ENCODE results near the gene MAP3K1.
A peak's percentile ranks its signal among the peaks of the same experiment; 100 is the strongest.
"Not testable (repeated sequence)": the region's sequence is repeated elsewhere in the genome, so short reads cannot be mapped to it uniquely, and the experiment has no call there.

The MAP3K1 gene

DNA sequence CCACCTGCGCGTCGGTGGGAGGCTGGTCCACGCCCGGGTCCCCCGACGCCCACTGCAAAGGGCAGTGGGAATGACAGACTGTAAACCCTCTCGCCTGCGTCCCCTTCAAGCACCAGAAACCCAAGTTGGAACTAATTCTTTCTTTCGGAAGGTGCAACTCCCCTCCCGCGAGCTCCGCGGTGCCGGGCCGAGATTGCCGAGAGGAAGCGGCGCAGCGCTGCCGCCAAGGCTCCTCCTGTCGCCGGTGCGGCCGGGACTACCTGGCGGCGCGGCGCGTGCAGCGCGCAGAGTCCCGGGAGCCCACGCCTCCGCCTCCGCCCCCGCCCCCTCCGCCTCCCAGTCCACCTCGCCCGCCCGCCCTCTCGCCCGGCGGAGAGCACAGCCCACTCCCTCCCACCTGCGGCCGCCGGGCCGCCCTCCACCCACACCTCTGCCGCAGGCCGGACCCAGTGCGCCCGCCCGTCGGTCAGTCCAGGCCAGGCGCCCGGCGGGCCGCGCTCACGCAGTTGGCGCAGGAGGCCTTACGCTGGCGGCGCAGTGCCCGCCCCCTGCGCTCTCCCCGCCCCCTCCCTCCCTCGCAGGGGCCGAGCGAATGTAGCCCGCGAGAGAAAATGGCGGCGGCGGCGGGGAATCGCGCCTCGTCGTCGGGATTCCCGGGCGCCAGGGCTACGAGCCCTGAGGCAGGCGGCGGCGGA lies at the start of gene MAP3K1:
TSS of gene MAP3K1 (plus strand) at position 587 of the 695 bp plus-strand sequence. CDS start at position 612, 25 bp downstream.
- peak; percentile 55 for DNase-seq

DNA sequence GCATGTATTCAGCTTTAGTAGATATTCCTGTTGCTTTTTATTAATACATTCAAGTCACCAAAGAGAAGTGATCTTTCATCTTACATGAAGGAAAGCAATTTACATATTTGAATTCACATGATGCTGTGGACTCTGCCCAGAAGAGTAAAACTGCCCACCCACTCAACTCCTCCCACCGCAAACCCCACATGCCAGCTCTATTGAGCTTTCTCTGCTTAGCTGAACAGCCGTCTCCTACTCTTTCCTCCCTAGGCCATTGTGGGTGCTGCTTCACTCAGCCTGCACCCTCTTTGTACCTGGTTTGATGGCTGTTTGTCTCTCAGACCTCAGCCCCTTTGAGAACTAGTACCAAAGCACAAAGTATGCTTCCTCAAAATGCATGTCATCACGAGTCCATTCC lies 48.4 kb upstream of the MAP3K1 start:
- DNase-seq, result no peak

DNA sequence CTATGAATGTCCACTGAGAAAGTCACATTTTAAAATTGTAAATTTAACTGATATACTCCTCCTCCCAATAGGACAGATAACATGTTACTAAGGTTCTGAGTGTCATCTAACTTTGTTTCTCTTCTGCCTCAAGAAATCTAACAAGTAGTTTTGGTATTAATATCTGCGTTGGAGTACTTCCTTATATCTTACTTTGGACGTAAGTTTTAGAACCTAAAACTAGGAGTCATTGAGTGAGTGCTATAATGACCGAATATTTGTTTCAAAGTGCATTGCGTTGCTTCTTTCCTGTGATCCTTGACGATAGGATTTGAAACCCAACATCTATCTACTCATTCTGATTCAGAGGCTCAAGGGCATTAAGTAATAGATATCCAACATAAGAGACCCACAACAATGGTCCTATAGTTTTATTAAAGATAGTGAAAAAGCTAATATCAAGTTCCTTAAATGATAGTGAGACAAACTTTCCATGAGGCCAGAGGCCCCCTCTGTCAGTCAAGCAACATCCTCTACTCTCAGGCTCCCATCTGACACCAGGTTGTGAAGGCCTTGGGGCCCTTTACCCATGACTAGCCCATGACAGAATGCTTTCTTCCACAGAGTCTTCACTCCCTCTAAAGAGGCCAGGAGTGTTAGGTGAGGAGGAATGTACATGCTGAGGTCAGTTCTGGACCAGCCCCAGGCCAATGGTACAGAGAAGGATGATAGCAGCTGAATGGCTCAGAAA lies 45.3 kb upstream of the MAP3K1 start:
- DNase-seq, result no peak

DNA sequence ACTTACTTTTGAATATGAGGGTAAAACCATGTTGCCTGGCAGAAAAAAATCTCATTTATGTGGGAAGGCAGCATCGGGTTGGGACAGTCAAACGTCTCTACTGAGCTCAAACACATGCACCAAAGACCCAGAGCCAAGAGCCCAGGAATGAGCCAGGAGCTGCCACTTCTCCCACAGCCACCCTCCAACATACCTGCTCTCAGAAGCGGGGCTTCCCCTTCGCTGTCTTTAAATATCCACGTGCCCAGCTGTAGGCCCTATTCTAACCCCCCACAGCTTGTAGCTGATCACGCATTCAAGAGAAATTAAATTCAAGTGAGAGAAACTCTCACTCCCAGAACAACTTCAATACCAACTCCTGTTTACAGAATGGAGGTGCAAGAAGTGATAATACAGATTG lies 42.6 kb upstream of the MAP3K1 start:
- no peak for DNase-seq

DNA sequence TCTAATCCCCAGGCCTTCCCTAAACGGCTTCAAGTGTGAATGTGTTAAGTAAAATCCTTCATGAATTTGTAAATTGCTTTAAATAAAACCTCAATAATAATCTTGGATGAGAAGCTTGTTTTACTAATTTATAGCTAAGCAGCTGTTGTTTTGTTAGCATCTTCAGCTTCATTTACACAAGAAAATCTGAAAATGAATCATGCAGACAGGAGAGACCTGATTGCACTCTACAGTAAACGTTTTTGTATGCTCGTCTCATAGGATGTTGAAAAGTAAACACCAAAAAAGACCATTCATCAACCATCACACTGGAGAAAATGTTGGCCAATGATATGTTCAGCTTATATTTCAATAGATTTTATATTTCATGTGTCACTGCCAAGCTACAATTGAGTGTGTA lies 40.4 kb upstream of the MAP3K1 start:
- DNase-seq, result no peak

DNA sequence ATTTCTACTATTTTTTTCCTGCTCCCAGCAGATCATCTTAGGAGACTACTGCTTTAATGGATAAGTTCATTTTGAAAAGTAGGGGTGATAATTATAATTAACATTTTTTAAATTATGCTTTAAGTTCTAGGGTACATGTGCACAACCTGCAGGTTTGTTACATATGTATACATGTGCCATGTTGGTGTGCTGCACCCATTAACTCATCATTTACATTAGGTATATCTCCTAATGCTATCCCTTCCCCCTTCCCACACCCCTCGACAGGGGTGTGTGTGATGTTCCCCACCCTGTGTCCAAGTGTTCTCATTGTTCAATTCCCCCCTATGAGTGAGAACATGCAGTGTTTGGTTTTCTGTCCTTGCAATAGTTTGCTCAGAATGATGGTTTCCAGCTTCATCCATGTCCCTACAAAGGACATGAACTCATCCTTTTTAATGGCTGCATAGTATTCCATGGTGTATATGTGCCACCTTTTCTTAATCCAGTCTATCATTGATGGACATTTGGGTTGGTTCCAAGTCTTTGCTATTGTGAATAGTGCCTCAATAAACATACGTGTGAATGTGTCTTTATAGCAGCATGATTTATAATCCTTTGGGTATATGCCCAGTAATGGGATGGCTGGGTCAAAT lies 39.0 kb upstream of the MAP3K1 start:
- not testable (repeated sequence) for DNase-seq

DNA sequence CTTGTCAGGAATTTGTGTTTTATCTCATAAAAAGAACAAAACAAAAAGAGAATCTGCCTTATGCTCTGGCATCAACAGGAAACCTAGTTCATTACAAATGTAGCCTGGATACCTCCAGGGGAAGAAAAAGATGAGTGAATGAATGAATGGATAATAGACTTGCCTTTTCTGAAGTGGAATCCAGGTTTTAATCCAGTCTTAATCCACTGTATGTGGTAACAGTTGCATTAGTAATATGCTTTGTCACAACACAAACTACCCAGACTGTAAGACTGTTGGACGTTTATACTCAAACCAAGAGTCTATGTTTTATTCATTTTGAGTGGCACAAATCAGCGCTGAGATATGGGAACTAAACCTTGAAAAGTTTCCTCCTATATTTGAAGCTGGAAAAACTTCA lies 32.1 kb upstream of the MAP3K1 start:
- DNase-seq, result no peak

DNA sequence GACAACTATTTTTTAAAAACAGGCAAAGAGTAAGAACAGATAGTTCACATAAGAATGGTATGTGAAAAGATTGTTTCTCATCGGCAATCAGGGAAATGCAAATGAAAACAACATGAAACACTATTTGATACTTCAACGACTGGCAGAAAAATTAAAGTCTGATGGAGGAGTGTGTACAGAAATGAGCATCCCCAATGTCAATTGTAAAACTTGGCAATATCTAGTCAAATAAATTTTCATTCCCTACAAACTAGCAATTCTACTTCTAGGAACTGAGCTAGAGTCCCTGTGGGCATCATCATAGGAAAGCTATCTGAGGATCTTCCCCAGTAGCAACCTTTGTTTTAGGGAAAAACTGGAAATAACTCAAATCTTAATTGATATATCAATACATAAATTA lies 29.0 kb upstream of the MAP3K1 start:
- DNase-seq, result no peak

DNA sequence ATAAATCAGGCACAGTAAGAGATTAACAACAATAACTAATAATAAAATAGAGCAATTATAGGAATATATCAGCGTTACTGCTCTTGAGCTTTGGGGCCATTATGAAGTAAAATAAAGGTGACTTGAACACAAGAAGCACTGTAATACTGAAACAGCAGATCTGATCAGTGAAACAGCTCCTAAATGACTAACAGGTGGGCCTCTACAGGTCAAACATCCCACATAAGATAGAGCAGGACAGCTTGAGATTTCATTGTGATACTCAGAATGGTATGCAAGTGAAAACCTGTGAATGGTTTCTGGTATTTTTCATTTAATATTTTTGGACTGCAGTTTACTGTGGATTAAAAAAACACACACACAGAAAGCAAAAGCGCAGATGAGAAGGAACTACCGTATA lies 24.0 kb upstream of the MAP3K1 start:
- DNase-seq, result no peak

DNA sequence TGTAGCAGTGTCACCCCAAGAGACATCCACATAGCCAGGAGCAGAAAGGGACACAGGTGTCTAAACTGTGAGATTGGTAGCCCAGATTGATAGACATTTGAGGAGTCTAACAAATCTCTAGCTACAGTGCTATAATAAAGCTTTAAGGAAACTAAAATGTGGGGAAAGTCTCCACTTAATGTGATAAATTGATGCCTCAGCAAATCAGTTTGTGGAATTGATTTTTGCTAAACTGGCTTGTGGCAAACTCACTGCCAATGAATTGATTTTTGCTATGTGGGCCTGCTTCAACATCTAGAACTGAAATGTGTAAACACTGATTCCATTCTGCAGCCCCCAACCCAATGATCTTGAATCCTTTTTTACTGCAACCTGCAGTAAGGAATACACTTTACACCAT lies 16.8 kb upstream of the MAP3K1 start:
- no peak for DNase-seq

DNA sequence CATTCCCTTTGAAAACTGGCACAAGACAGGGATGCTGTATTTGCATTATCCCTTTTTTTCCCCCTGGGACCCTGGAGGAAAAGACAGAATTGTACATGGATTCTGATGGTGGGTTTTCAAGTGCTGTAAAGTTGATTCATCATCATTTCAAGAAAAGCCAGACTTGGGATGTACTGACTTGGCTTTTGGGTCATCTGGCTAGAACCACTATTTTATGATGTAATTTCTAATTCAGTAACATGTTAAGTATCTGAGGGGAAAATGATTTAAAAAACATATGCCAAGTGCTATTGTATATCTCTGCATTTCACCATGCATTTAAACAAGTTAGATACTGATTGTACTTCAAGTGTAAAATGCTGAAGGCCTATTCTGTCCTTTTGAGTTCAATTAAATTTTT lies 15.2 kb upstream of the MAP3K1 start:
- no peak for DNase-seq

DNA sequence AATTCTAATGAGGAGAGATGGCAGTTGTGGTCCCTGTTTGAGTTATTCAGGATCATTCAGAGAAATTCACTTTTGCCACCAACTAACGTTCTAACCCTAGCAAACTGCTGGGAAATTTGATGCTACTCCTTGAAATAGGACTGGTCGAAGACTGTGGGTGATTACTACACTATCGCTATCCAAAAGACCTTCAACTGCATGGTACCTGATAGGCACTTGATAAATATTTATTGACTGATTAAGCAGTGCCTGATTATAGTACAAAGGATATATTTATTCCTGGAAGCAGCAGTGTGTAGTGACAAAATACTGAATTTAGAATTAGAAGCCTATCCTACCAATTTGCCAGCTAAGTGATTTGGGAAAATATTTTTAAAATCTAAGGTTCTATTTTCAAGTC lies 14.1 kb upstream of the MAP3K1 start:
- DNase-seq, result no peak

DNA sequence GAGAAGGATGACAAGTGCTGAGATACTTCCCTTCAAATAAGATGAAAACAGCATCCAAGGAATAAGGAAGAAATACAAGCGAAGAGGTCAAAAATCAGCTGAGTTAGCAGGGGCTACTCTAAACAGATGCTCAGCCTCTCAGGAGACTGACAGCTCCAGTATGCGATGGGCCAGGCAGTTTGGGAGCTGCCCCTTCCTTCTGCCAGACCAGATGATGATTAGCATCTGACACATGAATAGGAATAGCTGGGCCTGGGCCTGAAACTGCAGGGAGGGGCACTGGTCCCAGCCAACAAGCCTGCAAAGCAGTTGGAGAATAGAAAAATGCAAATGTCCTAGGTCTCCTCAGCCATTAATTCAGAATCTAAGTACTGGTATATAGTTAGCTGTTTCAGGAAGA lies 13.1 kb upstream of the MAP3K1 start:
- DNase-seq, result no peak

DNA sequence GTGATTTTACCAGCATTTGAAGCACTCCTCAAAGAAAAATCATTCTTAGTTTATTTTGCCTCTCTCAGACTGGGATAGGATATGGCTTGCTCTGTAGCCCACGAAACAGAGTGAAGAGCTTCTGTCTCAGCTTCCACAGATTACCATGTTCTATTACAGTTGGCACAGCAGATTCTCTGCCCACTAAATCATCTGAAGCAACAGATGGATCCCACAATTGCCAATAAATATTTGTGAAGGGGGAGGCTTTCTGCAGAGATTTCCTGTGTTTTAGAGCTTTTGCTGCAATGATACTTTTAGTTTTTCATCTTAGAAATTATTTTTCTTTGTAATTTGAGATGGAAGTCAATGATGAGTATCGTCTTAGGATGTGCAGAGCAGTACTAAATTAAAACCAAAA lies 12.3 kb upstream of the MAP3K1 start:
- DNase-seq, result no peak

DNA sequence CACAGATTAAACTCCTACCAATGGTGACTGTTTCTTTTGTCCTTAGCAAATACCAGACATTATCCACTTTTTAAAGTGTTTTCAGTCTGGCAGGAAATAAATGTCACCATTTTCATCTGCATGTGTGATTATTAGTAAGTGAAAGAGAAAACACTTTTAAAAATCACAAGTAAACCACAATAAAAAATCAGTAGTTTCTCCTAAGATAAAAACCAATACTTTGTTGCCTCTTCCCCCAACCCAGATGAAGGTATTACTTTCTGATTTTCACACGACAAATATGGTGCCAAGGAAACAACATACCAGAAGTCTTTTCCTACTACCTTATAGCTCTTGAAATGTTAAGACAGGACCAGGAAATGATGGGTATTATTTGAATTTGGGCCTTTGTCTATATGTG lies 11.5 kb upstream of the MAP3K1 start:
- DNase-seq, result no peak

DNA sequence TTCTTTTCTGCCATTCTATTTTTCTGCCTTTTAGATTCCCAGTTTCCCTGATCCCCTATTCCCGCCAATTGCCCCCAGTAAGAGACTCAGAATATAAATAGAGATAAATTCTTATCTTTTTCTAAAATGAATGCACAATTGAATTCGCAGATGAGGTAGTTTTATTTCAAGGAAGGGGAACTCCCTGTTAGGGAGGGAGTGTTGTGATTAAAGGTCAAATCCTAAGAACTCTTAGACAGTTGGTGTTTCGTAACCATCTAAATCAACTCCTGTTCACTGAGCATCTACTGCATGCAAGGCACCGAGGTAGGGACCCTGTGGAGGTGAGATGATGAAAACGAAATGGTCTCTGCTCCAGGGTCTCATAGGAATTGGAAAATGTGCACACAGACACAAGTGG lies 7.7 kb upstream of the MAP3K1 start:
- no peak for DNase-seq

DNA sequence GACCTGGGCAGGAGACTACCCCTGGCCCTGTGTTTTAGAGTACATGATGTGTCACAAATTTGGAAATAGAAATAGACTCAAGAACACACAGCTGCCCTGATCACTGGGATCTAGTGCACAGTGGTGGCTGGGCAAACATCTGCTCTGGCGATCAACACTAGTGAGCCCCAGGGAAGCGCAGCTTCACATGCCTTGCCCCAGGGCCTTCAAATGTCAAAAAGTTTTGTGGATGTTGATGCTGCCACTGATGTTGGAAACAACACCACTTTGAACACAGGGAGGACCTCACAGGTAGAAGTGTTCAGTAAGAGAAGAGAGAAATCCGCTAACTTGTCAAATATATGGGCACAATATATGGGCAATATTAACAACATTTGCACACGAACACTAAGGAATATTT lies 7.1 kb upstream of the MAP3K1 start:
- no peak for DNase-seq

DNA sequence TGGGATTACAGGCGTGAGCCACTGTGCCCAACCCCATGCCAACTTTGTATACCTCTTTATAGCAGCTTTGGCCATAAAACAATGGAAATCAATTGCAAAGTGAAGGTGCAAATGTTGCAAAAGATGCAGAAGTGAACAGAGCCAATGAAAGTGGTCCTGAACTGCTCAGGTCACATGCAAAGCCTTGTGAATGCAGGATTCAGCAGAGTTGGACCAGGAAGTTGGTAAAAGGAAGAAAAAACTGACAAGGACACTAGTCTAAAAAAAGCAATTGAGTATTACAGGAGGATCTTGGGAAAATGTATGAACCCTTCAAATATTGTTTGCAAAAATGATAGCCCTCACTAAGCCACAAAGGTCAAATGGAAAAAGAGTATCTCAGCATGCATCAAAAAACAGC lies 4.5 kb upstream of the MAP3K1 start:
- no peak for DNase-seq

DNA sequence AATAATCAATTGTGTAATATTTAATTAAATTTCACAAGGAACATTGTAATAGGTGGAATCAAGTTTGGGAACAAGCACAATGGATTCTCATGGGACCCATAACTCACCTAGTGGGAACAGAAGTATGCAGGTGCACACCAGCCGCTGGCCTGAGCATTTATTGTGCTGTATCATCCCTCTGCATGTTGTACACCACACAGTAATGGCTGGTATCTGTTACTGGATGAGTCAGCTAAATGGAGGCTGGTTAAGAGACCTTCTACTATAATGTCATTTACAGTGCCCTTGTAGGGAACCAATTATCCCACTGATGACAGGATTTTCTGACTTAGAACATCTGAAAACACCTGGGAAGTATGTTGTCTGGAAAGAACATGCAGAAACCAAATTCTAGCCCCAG lies 3.2 kb upstream of the MAP3K1 start:
- no peak for DNase-seq

DNA sequence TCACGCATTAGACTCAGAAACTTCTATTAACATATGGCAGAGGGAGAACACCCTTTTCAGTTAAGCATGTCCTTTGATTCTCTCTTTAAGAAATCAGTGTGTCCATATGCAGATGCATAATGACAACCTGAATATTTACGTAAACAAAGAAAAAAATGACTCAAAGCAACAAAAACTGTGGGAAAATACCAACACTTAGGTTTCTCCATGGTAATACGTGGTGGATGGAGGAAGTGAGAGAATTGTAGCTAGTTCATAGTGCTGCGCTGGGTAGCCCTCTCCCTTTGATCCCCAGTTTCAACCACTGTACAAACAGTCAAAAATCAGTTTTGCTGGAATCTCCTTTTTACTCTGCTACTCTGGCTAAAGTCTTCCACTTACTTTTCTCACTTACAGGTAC lies 2.0 kb upstream of the MAP3K1 start:
- DNase-seq, result no peak

DNA sequence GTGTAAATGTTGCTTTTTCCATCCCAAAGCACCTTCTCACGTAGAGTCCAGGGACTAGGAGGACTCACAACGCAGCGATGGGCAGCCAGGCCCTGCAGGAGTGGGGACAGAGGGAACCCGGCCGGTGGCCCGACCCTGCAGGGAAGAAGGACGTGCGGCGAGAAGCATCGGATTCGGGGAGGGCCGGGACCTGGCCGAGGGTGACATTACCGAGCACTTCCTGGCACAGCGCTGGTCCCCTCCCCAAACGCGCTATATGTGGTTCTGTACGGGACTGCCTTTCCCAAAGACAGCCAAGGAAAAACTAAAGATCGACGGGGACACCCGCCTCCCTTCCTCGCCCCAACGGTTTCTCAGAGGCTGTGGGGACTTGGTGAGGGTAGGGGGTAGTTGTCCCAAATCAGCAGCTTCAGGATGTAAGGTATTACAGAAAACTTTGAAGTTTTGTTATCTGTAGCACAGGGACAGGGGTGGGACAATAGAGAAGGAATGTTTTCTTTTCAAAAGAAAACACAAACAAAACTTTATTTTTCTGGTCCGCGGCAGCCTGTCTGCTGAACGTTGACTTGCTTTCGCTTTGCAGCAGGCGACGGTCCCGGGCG lies 887 bp upstream of the MAP3K1 start:
- no peak for DNase-seq

DNA sequence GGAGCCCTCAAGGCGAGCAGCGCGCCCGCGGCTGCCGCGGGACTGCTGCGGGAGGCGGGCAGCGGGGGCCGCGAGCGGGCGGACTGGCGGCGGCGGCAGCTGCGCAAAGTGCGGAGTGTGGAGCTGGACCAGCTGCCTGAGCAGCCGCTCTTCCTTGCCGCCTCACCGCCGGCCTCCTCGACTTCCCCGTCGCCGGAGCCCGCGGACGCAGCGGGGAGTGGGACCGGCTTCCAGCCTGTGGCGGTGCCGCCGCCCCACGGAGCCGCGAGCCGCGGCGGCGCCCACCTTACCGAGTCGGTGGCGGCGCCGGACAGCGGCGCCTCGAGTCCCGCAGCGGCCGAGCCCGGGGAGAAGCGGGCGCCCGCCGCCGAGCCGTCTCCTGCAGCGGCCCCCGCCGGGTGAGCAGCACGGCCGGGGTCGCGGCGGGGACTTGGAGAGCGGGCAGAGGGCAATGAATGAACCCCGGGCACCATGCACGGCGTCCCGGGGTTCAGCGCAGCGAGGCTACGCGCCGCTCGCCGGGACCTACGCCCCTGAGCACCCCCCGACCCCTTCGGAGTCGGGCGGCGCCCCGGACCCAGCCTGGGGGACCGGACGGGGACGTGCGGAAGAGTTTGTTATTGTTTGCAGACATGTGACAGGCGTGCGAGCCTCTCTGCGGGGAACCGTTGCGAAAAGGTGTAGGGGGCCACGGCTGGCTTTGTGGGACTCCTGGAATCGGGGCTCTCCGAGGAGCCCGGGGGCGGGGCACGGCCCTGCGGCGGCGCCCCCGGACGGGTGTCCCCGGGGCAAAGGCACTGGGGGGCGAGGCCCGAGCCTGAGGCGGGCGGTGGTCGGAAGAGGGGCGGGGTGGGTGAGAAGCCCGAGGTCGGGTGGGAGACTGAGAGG lies 553 bp downstream of the MAP3K1 start:
- DNase-seq, result peak; percentile 42

DNA sequence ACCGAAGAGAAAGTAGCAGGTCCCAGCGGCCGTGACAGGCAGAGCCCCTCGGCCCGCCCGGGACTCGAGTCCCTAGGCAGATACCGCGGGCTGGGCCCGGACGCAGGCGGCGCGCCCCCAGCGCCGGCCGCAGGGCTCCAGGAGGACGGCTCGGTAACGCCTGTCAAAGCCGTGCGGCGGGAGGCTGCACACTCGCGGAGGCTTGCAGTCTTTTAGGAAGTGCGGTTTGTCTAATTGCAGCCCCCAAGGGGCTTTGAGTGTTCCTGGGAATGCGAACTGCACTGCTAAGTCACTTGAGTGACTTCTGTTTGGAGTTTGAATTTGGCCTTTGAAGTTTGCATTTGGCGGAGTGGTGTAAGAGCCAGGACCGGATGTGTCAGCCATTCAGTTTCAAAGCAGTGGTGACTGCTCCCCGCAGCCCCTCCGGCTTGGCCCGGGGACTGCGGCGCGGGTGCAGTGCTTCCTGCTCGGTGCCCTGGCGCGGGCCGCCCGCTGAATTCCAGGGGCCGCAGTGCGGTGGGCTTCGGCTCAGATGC lies 1.3 kb downstream of the MAP3K1 start:
- DNase-seq, result peak; percentile 28

Measured in NCI-H1092 treated with DMSO at 0.1 percent for 48 hours (cell line).